ENCODE data around the gene BCAS1.

GRCh38 chr20:53990768-53991450, 79.5 kb downstream of the BCAS1 start:
- no peak for TF ChIP-seq CTCF (IDR thresholded peaks at IDR 0.05)
- no peak for TF ChIP-seq REST (IDR thresholded peaks at IDR 0.05; ENCODE audit: insufficient read depth in 1 of 2, low read depth in 2 of 2, low read length in 1 of 2)
- TF ChIP-seq POLR2AphosphoS5 (IDR thresholded peaks at IDR 0.05; ENCODE audit: low read depth, low read length) = no peak
- TF ChIP-seq TCF7L2 (IDR thresholded peaks at IDR 0.05; ENCODE audit: low read depth, low read length) = no peak

Measured in Panc1 (cell line).